AML-193 (cell line): ENCODE results near the gene HECTD3.
"Not testable (repeated sequence)": the region's sequence is repeated elsewhere in the genome, so short reads cannot be mapped to it uniquely, and the experiment has no call there.

Experiments
- DNase-seq, 2 experiments: peaks; one replicate each; lab custom pipeline; 2025; lab: John Stamatoyannopoulos, UW

Gene HECTD3

GRCh38 chr1:45014321-45015028 lies 3.4 kb upstream of the HECTD3 start:
- peak; percentile 73 to 75 for DNase-seq

- DNase-seq: no peak
Observed at GRCh38 chr1:45013551-45014209, 2.6 kb upstream of the HECTD3 start.

- DNase-seq: peak; percentile 48 to 50
Observed at GRCh38 chr1:45012639-45013278, 1.6 kb upstream of the HECTD3 start.

- DNase-seq: peak; percentile 94 to 98
Observed at GRCh38 chr1:45011837-45012638, 914 bp upstream of the HECTD3 start, which contains the start of gene UROD. Gene UROD, plus strand, starts transcription at chr1:45012254. Its CDS starts 12 bp downstream, at chr1:45012266.

GRCh38 chr1:45009956-45010854 lies 919 bp downstream of the HECTD3 start:
- DNase-seq: no peak

GRCh38 chr1:45009296-45009865 lies 1.7 kb downstream of the HECTD3 start:
- no peak for DNase-seq

GRCh38 chr1:45008516-45008915 lies 2.6 kb downstream of the HECTD3 start:
- no peak for DNase-seq

GRCh38 chr1:45008076-45008475 lies 3.0 kb downstream of the HECTD3 start:
- no peak for DNase-seq

GRCh38 chr1:45007311-45007710 lies 3.8 kb downstream of the HECTD3 start:
- DNase-seq: no peak

- no peak for DNase-seq
Observed at GRCh38 chr1:45005761-45006160, 5.4 kb downstream of the HECTD3 start.

GRCh38 chr1:45004281-45004920 lies 6.7 kb downstream of the HECTD3 start:
- DNase-seq: no peak

GRCh38 chr1:45003741-45004140 lies 7.4 kb downstream of the HECTD3 start:
- no peak for DNase-seq

GRCh38 chr1:45002650-45003645 lies 8.2 kb downstream of the HECTD3 start:
- no peak for DNase-seq

- DNase-seq: not testable (repeated sequence)
Observed at GRCh38 chr1:45001576-45001975, 9.5 kb downstream of the HECTD3 start.

GRCh38 chr1:45001011-45001481 lies 10.1 kb downstream of the HECTD3 start:
- DNase-seq: no peak

GRCh38 chr1:44999232-44999631 lies 11.9 kb downstream of the HECTD3 start:
- no peak for DNase-seq

GRCh38 chr1:44995467-44996238 lies 15.5 kb downstream of the HECTD3 start:
- no peak for DNase-seq

GRCh38 chr1:44994309-44994898 lies 16.7 kb downstream of the HECTD3 start:
- DNase-seq: no peak
